GM19328 (cell line): Measurements from ENCODE around the gene OBSL1.

ENCODE experiments used
- ATAC-seq: cut with Tn5 transposase; IDR thresholded peaks from one replicate; pipeline ENCODE4 v1.9.1; 2021; ENCODE audit warnings: mild to moderate bottlenecking, moderate library complexity; ENCODE audit not compliant: unreplicated experiment

The OBSL1 gene

GRCh38 chr2:219597552-219598307 is 26.4 kb upstream of the OBSL1 start, which contains the start of gene STK11IP:
Gene STK11IP, plus strand, starts transcription at chr2:219597857. Its CDS starts 263 bp downstream, at chr2:219598120.
- ATAC-seq = peak; percentile 92

GRCh38 chr2:219596954-219597551 is 25.7 kb upstream of the OBSL1 start:
- peak; percentile 3 for ATAC-seq

GRCh38 chr2:219595256-219595655 is 23.9 kb upstream of the OBSL1 start:
- no peak for ATAC-seq

- no peak for ATAC-seq
Observed at GRCh38 chr2:219593154-219593553, 21.8 kb upstream of the OBSL1 start.

- ATAC-seq = no peak
Observed at GRCh38 chr2:219592736-219593135, 21.4 kb upstream of the OBSL1 start.

- no peak for ATAC-seq
Observed at GRCh38 chr2:219591091-219591490, 19.8 kb upstream of the OBSL1 start.

- ATAC-seq = no peak
Observed at GRCh38 chr2:219581346-219581745, 10.0 kb upstream of the OBSL1 start.

- ATAC-seq = no peak
Observed at GRCh38 chr2:219578811-219579613, 7.7 kb upstream of the OBSL1 start.

- ATAC-seq = no peak
Observed at GRCh38 chr2:219576505-219577388, 5.4 kb upstream of the OBSL1 start.

GRCh38 chr2:219575566-219576504 is 4.5 kb upstream of the OBSL1 start:
- ATAC-seq = no peak

GRCh38 chr2:219574484-219575311 is 3.4 kb upstream of the OBSL1 start:
- ATAC-seq = no peak

- ATAC-seq = no peak
Observed at GRCh38 chr2:219573166-219573565, 1.8 kb upstream of the OBSL1 start.

GRCh38 chr2:219572237-219573001 is 1.1 kb upstream of the OBSL1 start, which contains the start of gene INHA:
Gene INHA, plus strand, starts transcription at chr2:219572310. Its CDS starts 65 bp downstream, at chr2:219572375.
- ATAC-seq = no peak

GRCh38 chr2:219570924-219571310 is 422 bp downstream of the OBSL1 start:
- no peak for ATAC-seq

- ATAC-seq = no peak
Observed at GRCh38 chr2:219570194-219570923, 980 bp downstream of the OBSL1 start.

- ATAC-seq = no peak
Observed at GRCh38 chr2:219569635-219570034, 1.7 kb downstream of the OBSL1 start.

GRCh38 chr2:219569041-219569440 is 2.3 kb downstream of the OBSL1 start:
- ATAC-seq = no peak
